NCI-H446 treated with DMSO at 0.1 percent for 48 hours (cell line): Measurements from ENCODE around the gene RAB25.
A peak's percentile ranks its signal among the peaks of the same experiment; 100 is the strongest.
"Not testable (repeated sequence)": the region's sequence is repeated elsewhere in the genome, so short reads cannot be mapped to it uniquely, and the experiment has no call there.

Experiments used
- DNase-seq: peaks from one replicate; lab custom pipeline; 2025; lab: John Stamatoyannopoulos, UW

RAB25 gene

GRCh38 chr1:156060937-156061636 is at the start of gene RAB25:
RAB25 (plus strand) TSS chr1:156061160; CDS start chr1:156061401, 241 bp downstream.
- no peak for DNase-seq

- no peak for DNase-seq
These were observed 48.7 kb upstream of the RAB25 start for GRCh38 chr1:156012051-156012817.

GRCh38 chr1:156014829-156015228 is 46.1 kb upstream of the RAB25 start:
- no peak for DNase-seq

- DNase-seq: no peak
These were observed 41.0 kb upstream of the RAB25 start for GRCh38 chr1:156019946-156020292.

- DNase-seq: peak; percentile 93
These were observed 40.5 kb upstream of the RAB25 start, which contains the start of gene SSR2 for GRCh38 chr1:156020293-156021092. SSR2 (minus strand) TSS chr1:156020951; CDS start chr1:156020167, 784 bp downstream.

GRCh38 chr1:156021093-156021428 is 39.9 kb upstream of the RAB25 start:
- no peak for DNase-seq

GRCh38 chr1:156021954-156022353 is 39.0 kb upstream of the RAB25 start:
- DNase-seq: no peak

GRCh38 chr1:156024801-156025200 is 36.2 kb upstream of the RAB25 start:
- DNase-seq: no peak

- DNase-seq: no peak
These were observed 35.1 kb upstream of the RAB25 start for GRCh38 chr1:156025876-156026275.

GRCh38 chr1:156026588-156026987 is 34.4 kb upstream of the RAB25 start:
- no peak for DNase-seq

- no peak for DNase-seq
These were observed 27.9 kb upstream of the RAB25 start for GRCh38 chr1:156033011-156033410.

GRCh38 chr1:156034991-156035390 is 26.0 kb upstream of the RAB25 start:
- DNase-seq: not testable (repeated sequence)

GRCh38 chr1:156042828-156043227 is 18.1 kb upstream of the RAB25 start:
- no peak for DNase-seq

- no peak for DNase-seq
These were observed 15.9 kb upstream of the RAB25 start for GRCh38 chr1:156045076-156045475.

GRCh38 chr1:156048663-156049258 is 12.2 kb upstream of the RAB25 start:
- DNase-seq: no peak

GRCh38 chr1:156050376-156050775 is 10.6 kb upstream of the RAB25 start:
- no peak for DNase-seq

- no peak for DNase-seq
These were observed 9.8 kb upstream of the RAB25 start for GRCh38 chr1:156051011-156051725.

- DNase-seq: peak; percentile 58
These were observed 7.8 kb upstream of the RAB25 start for GRCh38 chr1:156052862-156053767.

GRCh38 chr1:156053768-156054499 is 7.0 kb upstream of the RAB25 start, which contains the start of gene UBQLN4:
UBQLN4 (minus strand) TSS chr1:156053798; CDS start chr1:156053701, 97 bp downstream.
- peak; percentile 77 for DNase-seq
